ENCODE results near the gene MVD.

DNA sequence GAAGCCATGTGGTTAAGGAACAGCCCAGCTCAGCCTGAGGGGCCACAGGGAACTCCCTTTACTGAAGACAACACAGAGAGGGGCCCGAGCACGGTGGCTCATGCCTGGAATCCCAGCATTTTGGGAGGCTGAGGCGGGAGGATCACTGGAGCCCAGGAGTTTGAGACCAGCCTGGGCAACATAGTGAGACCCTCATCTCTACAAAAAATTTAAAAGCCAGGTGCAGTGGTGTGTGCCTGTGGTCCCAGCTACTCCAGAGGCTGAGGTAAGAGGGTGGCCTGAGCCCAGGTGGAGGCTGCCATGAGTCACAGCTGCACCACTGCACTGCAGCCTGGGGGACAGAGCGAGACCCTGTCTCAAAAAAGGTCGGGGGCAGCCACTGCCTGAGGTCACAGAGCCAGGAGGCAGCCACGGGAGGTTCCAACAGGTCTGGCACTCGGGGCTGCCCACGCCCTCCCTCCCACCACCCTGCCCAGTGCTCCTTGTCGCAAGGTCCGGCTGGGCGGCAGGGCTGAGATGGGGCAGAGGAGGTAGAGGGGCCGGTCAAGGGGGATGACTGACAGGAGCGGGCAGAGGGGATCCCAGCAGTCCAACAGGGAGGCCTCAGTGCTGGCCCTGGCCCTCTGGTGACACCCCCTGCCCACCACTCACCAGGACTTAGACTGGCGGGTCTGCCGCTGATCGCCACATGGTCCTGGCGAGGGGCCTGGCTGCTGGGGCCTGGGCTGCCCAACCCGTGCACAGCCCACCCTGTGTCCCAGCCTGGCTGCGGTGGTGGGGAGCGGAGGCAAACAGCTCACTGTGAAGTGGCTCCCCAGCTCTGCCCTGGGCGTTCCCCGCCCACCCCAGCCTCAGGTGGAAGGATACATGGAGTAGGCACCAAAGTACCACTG lies 15.5 kb downstream of the MVD start:
- TF ChIP-seq, protein P1, sequence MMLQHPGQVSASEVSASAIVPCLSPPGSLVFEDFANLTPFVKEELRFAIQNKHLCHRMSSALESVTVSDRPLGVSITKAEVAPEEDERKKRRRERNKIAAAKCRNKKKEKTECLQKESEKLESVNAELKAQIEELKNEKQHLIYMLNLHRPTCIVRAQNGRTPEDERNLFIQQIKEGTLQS (IDR thresholded peaks at IDR 0.05): no peak
- TF ChIP-seq, protein P2, sequence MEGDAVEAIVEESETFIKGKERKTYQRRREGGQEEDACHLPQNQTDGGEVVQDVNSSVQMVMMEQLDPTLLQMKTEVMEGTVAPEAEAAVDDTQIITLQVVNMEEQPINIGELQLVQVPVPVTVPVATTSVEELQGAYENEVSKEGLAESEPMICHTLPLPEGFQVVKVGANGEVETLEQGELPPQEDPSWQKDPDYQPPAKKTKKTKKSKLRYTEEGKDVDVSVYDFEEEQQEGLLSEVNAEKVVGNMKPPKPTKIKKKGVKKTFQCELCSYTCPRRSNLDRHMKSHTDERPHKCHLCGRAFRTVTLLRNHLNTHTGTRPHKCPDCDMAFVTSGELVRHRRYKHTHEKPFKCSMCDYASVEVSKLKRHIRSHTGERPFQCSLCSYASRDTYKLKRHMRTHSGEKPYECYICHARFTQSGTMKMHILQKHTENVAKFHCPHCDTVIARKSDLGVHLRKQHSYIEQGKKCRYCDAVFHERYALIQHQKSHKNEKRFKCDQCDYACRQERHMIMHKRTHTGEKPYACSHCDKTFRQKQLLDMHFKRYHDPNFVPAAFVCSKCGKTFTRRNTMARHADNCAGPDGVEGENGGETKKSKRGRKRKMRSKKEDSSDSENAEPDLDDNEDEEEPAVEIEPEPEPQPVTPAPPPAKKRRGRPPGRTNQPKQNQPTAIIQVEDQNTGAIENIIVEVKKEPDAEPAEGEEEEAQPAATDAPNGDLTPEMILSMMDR (IDR thresholded peaks at IDR 0.05; ENCODE audit: low read depth, low read length, missing input control): no peak
- no peak for TF ChIP-seq RXRA (IDR thresholded peaks at IDR 0.05)
- no peak for TF ChIP-seq RAD21 (IDR thresholded peaks at IDR 0.05)
- TF ChIP-seq TAF1 (conservative IDR thresholded peaks at IDR 0.05): no peak
- TF ChIP-seq GABPA (IDR thresholded peaks at IDR 0.05 in 1 of 2, conservative IDR thresholded peaks at IDR 0.05 in 1 of 2): no peak
- TF ChIP-seq, protein P3, sequence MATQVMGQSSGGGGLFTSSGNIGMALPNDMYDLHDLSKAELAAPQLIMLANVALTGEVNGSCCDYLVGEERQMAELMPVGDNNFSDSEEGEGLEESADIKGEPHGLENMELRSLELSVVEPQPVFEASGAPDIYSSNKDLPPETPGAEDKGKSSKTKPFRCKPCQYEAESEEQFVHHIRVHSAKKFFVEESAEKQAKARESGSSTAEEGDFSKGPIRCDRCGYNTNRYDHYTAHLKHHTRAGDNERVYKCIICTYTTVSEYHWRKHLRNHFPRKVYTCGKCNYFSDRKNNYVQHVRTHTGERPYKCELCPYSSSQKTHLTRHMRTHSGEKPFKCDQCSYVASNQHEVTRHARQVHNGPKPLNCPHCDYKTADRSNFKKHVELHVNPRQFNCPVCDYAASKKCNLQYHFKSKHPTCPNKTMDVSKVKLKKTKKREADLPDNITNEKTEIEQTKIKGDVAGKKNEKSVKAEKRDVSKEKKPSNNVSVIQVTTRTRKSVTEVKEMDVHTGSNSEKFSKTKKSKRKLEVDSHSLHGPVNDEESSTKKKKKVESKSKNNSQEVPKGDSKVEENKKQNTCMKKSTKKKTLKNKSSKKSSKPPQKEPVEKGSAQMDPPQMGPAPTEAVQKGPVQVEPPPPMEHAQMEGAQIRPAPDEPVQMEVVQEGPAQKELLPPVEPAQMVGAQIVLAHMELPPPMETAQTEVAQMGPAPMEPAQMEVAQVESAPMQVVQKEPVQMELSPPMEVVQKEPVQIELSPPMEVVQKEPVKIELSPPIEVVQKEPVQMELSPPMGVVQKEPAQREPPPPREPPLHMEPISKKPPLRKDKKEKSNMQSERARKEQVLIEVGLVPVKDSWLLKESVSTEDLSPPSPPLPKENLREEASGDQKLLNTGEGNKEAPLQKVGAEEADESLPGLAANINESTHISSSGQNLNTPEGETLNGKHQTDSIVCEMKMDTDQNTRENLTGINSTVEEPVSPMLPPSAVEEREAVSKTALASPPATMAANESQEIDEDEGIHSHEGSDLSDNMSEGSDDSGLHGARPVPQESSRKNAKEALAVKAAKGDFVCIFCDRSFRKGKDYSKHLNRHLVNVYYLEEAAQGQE (IDR thresholded peaks at IDR 0.05): no peak
- TF ChIP-seq SP1 (IDR thresholded peaks at IDR 0.05): no peak
- TF ChIP-seq, protein P4, sequence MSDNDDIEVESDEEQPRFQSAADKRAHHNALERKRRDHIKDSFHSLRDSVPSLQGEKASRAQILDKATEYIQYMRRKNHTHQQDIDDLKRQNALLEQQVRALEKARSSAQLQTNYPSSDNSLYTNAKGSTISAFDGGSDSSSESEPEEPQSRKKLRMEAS (IDR thresholded peaks at IDR 0.05): no peak
- TF ChIP-seq FOXA1 (IDR thresholded peaks at IDR 0.05): no peak
- no peak for TF ChIP-seq JUND (IDR thresholded peaks at IDR 0.05)
- TF ChIP-seq YY1 (IDR thresholded peaks at IDR 0.05): no peak

Measured in liver (tissue), 3 donors.